ENCODE results near the gene PXMP2.

The PXMP2 gene

DNA sequence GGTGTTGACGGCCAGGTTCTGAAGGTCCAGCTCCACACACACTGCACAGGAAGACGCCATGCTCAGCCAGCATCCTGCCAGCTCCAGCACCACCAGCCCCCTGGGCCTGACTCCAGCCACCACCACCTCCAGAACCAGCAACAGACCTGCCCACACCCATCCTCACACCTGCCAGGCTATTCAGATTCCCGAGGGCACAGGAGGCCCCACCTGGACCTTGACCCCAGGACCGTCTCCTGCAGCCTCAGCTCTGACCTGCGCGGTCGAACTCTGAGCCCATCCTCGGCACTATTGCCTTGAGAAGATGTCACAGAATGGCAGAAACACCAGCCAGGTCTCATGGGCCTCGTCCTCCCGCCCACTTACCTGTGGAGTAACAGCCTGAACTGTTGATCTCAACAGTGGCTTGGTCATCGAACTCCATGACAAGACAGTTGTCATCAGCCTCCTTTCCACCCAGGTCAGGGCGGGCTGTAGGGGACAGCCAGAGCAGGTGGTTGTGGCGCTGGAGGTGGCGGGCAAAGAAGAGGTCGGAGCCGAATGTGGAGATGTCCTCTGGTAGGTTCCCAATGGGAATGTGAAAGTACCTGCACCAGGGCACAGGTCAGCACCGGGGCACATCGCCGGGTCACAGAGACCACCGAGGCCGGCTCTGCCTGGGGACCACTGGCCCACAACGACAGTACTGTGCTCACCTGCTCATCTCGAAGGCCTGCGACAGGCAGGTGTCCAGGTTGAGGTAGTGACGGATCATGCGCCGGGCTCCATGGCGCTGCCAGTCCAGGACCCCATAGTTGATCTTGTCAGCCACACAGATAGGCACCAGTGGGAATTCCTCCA is 45.4 kb upstream of the PXMP2 start:
- no peak overlapping the region for H3K4me3 ChIP-seq (replicated peaks; ENCODE audit: low read depth, low read length)
- TF ChIP-seq, protein P1, sequence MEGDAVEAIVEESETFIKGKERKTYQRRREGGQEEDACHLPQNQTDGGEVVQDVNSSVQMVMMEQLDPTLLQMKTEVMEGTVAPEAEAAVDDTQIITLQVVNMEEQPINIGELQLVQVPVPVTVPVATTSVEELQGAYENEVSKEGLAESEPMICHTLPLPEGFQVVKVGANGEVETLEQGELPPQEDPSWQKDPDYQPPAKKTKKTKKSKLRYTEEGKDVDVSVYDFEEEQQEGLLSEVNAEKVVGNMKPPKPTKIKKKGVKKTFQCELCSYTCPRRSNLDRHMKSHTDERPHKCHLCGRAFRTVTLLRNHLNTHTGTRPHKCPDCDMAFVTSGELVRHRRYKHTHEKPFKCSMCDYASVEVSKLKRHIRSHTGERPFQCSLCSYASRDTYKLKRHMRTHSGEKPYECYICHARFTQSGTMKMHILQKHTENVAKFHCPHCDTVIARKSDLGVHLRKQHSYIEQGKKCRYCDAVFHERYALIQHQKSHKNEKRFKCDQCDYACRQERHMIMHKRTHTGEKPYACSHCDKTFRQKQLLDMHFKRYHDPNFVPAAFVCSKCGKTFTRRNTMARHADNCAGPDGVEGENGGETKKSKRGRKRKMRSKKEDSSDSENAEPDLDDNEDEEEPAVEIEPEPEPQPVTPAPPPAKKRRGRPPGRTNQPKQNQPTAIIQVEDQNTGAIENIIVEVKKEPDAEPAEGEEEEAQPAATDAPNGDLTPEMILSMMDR (IDR thresholded peaks at IDR 0.05; ENCODE audit: low read depth, low read length, missing control alignments): no peak
- no peak for DNase-seq (ENCODE audit: extremely low read depth, low read depth)

DNA sequence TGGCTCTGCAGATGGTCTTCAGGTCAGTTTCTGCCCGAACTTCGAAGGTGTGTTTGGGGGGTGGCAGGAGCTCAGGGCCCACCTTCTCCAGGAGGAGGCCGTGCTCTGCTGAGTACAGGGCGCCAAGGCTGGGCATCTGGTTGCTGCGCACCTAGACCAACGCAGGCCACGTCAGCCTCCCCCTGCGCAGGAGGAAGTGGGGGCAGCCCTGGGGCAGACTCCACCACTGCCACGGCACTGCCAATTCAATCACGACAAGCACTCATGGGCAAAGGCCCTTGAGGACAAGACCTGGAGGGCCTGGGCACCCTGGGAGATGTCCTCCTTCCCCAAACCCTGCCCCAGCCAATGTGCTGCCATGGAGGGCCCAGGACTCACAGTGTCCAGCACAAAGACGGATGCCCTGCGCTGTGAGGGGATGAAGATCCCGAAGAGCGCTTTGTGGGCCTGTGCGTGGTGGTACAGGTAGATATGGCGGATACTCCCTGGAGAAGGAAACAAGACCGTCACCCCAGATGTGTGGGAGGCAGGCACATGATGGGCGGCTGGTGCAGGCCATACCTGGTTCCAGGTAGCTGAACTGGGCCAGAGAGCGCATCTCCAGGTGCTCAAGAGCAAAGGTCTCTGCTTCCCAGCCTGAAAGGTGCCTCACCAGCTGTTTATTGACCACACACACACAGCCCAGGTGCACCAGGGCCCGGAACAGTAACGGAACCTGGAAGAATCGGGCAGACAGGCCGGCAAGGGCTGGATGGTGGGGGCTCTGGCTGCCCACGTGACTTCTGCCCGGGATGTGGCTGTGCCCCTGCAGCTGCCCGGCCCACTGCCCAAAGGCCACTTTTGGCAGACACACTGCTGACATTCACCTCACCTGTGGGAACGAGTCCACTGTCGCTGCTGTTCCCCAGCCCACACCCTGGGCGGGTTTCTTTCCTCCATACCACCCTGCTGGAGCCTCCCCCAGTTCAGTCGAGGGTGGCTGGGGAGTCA is 44.2 kb upstream of the PXMP2 start:
- TF ChIP-seq, protein P1 (IDR thresholded peaks at IDR 0.05; ENCODE audit: low read depth, low read length, missing control alignments): no peak
- H3K4me3 ChIP-seq (replicated peaks; ENCODE audit: low read depth, low read length): no peak overlapping the region
- no peak for DNase-seq (ENCODE audit: extremely low read depth, low read depth)

DNA sequence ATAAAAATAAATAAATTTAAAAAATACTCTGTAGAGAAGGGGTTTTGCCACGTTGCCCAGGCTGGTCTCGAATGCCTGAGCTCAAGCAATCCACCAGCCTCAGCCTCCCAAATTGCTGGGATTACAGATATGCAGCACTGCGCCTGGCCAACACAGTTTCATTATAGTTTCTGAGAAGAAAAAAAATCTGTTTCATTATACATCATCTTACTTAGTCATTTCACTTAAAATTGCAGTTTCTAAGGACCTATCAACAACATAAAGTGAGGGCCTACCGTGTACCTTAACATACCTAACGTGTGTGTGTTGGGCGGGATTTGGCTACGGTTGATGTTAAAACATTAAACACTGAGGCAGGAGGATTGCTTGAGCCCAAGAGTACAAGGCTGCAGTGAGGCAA is 40.5 kb upstream of the PXMP2 start:
- H3K4me3 ChIP-seq (replicated peaks; ENCODE audit: low read depth, low read length): no peak overlapping the region
- no peak for DNase-seq (ENCODE audit: extremely low read depth, low read depth)
- TF ChIP-seq, protein P1 (IDR thresholded peaks at IDR 0.05; ENCODE audit: low read depth, low read length, missing control alignments): no peak

DNA sequence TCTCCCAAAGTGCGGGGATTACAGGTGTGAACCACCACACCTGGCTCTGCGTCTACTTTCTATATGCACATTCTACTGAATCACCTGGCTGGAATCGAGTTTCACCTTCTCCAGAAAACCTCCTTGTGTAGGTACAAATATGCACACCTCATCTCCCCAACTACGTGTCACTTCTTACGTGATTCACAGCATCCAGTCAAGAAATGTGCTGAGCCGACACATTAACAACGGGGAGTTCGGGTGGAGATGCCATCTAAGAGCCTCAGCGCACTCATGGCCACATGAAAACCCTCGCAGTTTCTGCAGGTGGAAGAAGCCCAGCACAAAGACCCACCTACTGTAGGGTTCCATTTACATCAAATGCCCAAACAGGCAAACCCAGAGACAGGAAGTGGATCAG is 39.5 kb upstream of the PXMP2 start:
- DNase-seq (ENCODE audit: extremely low read depth, low read depth): no peak
- TF ChIP-seq, protein P1 (IDR thresholded peaks at IDR 0.05; ENCODE audit: low read depth, low read length, missing control alignments): no peak

DNA sequence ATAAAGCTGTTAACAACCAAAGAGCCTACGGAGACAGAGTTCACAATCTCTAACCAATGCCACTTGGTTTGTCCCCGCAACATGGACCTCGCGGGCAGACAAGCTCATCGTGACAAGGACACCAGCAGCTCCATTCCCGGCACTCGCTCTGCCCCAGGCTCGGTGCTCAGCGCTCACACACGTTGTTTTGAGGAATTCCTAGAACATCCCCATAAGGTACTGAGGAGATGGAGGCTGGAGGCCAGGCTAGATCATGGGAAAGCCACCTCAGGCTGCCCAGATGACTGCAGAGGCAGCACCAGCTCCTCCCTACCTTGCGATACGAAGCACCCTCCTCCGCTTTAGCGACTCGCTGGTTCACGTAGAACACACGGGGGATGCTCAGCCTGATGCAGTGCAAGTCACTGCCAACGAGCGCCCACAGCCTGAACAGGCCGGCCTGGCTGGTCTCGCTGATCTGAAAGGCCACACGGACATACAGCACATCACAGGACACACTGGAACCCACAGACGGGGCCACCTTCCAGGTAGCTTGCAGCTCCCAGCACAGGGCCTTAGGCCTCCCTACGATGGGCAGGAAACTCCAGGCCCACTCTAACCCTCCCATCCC is 38.7 kb upstream of the PXMP2 start:
- DNase-seq (ENCODE audit: extremely low read depth, low read depth): no peak
- TF ChIP-seq, protein P1 (IDR thresholded peaks at IDR 0.05; ENCODE audit: low read depth, low read length, missing control alignments): no peak
- H3K4me3 ChIP-seq (replicated peaks; ENCODE audit: low read depth, low read length): no peak overlapping the region

More for the DNA sequence above, 39.5 kb upstream of the PXMP2 start:
- H3K4me3 ChIP-seq (replicated peaks; ENCODE audit: low read depth, low read length): no peak overlapping the region

DNA sequence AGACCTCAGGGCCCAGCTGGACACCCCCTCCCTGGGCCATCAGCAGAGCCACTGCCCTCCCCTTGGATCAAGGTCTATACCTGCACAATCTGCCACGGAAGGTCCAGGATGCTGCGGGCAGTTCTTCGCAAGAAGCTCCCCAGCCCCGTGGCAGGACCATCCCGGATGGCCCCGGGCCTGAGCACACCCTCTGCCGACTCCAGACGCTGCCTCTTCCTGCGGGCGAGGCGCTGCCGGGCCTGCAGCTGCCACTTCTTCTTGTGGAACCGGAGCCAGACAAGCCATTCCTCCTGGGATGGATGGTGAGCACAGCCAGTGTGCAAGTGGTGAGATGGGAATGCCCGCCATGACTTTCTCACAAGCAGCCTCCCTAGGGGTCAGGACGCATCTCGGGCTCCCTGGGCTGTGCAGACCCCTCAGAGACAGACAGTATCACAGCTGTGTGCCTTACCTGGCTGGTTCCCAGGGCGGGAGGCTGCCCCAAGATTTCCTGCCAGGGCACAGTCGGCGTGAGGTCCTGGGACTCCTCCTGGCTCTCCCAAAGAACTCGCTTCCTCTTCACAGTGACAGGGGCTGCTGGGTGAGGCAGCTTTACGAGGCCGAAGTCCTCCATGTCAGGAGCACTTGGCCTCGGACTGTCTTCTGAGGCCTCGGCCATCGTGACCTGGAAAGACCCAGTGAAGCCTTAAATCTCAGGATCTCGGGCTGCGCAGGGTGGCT is 38.0 kb upstream of the PXMP2 start:
- no peak for DNase-seq (ENCODE audit: extremely low read depth, low read depth)
- H3K4me3 ChIP-seq (replicated peaks; ENCODE audit: low read depth, low read length): no peak overlapping the region
- TF ChIP-seq, protein P1 (IDR thresholded peaks at IDR 0.05; ENCODE audit: low read depth, low read length, missing control alignments): no peak

All from HFF-Myc (cell line).